Right lobe of liver (tissue), 6 donors: Measurements from ENCODE around the gene RHBDL2. TPM values are rescaled to one million over a fixed set of nuclear protein-coding genes. Genes with fewer than 3 reads are reported as not detected.
A peak's percentile ranks its signal among the peaks of the same experiment; 100 is the strongest.

ENCODE experiments used
- ATAC-seq, 4 donors: fragments of 200-7000 bp; cut with Tn5 transposase; one replicate each; pipeline ENCODE4 v1.9.1; 2020; ENCODE audit warnings: mild to moderate bottlenecking in 4 of 4, moderate library complexity in 4 of 4
- DNase-seq, 3 donors: peaks; one replicate each; pipeline ENCODE4 v3.0.0-alpha.2; 2020
- H3K27ac ChIP-seq, 3 donors: fragments of 200-600 bp; one replicate each; pipeline ENCODE4 v1.8.0; 2022
- H3K27me3 ChIP-seq, 2 donors: fragments of 200-600 bp; one replicate each; pipeline ENCODE4 v1.8.0; 2022
- H3K36me3 ChIP-seq, 4 donors: fragments of 200-600 bp; sonication (generic) in 1 of 4; one replicate each; pipeline versions ENCODE4 v1.5.1 to v1.8.0; 2017 to 2022; ENCODE audit warnings: control low read depth in 1 of 4
- H3K4me1 ChIP-seq, 4 donors: fragments of 200-600 bp; sonication (generic) in 1 of 4; one replicate each; pipeline versions ENCODE4 v1.5.1 to v1.8.0; 2017 to 2022; ENCODE audit warnings: control low read depth in 1 of 4
- H3K4me3 ChIP-seq, 3 donors: fragments of 200-600 bp; one replicate each; pipeline ENCODE4 v1.8.0; 2022
- H3K9me3 ChIP-seq, 4 donors: fragments of 200-600 bp; sonication (generic) in 1 of 4; one replicate each; pipeline versions ENCODE4 v1.5.1 to v1.8.0; 2017 to 2022; ENCODE audit warnings: control low read depth in 1 of 4
- POLR2A ChIP-seq: fragments of 450-650 bp; IDR thresholded peaks from one replicate; pipeline ENCODE4 v1.6.1; 2017; ENCODE audit warnings: antibody characterized with exemption, mild to moderate bottlenecking
- WGBS: methylation state at CpG from one replicate; pipeline ENCODE4 v1.1.6; 2018; ENCODE audit warnings: low coverage, low lambda C conversion rate; ENCODE audit not compliant: insufficient coverage; ENCODE audit errors: missing lambda C conversion rate; 5-methylcytosine and 5-hydroxymethylcytosine counted together
- intact Hi-C, 2 donors: fragments of 100-400 bp; cut with DNase I; formaldehyde crosslinking; loops; one replicate each; pipeline versions ENCODE4 v1.11.2 to v1.14.1; 2022
- total RNA-seq, 6 experiments: library from RNA; depleted of rRNA in 2 of 6; stranded (reverse); fragments of >200 nt in 2 of 6; fragmentation: NEBNext Ultra II Directional in 3 of 6; extraction: Animal tissue kit (Norgen Biotek cat#: 25700) in 3 of 6; gene quantifications; one replicate each; pipeline versions ENCODE4 v1.1.0 to v1.2.4, GENCODE V29; 2016 to 2023
- TF ChIP-seq, protein P1 (sequence below), 4 donors: fragments of 200-600 bp in 3 of 4; fragments of 450-650 bp in 1 of 4; IDR thresholded peaks; one replicate each; pipeline versions ENCODE4 v1.5.1 to v1.8.0; 2016 to 2022; ENCODE audit warnings: antibody characterized with exemption in 4 of 4, mild to moderate bottlenecking in 2 of 4
- donor health status: DM: no; HTN: yes; CAD: no.
- donor health status: DM: no; HTN: no; CAD: no.
- donor health status: DM: no; HTN: no; CAD: no.
- donor health status: DM: no; HTN: yes; CAD: no.
- donor health status: DM: no; HTN: yes; CAD: no.

RHBDL2 gene
- total RNA-seq, 6 experiments from 2014 or later, result 0.12 TPM; not detected in 5

GRCh38 chr1:38865112-38865715, 76.4 kb downstream of the RHBDL2 start:
- TF ChIP-seq POLR2A, result no peak
- TF ChIP-seq, protein P1, sequence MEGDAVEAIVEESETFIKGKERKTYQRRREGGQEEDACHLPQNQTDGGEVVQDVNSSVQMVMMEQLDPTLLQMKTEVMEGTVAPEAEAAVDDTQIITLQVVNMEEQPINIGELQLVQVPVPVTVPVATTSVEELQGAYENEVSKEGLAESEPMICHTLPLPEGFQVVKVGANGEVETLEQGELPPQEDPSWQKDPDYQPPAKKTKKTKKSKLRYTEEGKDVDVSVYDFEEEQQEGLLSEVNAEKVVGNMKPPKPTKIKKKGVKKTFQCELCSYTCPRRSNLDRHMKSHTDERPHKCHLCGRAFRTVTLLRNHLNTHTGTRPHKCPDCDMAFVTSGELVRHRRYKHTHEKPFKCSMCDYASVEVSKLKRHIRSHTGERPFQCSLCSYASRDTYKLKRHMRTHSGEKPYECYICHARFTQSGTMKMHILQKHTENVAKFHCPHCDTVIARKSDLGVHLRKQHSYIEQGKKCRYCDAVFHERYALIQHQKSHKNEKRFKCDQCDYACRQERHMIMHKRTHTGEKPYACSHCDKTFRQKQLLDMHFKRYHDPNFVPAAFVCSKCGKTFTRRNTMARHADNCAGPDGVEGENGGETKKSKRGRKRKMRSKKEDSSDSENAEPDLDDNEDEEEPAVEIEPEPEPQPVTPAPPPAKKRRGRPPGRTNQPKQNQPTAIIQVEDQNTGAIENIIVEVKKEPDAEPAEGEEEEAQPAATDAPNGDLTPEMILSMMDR (IDR thresholded peaks at IDR 0.05), result no peak
- no peak for DNase-seq
- H3K27ac ChIP-seq, result no peak overlapping the region
- no peak overlapping the region for H3K4me3 ChIP-seq
- ATAC-seq, result no peak
- H3K27me3 ChIP-seq, result no peaks in the 10 kb centered on the region
- H3K4me1 ChIP-seq, result peaks cover 0 to 10% (median 1%) of the 10 kb centered on the region in 4 donors
- 64% methylated on average over 4 of the region's 4 CpGs for WGBS
- H3K36me3 ChIP-seq, result no peaks in the 10 kb centered on the region
- intact Hi-C loops, result no loop called here
- H3K9me3 ChIP-seq, result no peaks in the 10 kb centered on the region

DNA sequence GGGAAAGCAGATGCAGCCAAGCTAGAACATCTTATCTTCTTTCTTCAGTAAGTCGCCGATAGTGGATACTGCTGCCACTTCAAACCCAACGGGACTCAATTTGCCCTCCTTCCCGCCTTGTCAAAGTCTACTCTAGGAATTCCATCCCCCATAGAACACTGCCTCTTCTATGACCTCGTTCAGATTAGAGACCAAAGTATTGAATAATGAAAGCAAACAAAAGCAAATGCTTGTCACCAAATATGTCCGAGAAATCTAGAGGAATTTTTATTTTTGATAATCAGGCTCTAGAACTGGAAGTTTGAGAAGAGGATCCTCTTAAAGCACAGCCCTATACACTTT, 81.2 kb downstream of the RHBDL2 start:
- DNase-seq (no peak), ATAC-seq (peak in 1 of 4 donors; percentile 1)
- Histone ChIP-seq H3K27ac (peak overlapping the region; percentile 51 to 61 (median 56)), H3K9me3 (no peaks in the 10 kb centered on the region), H3K36me3 (peaks cover 0 to 13% (median 1%) of the 10 kb centered on the region in 4 donors), H3K4me1 (peaks cover 0 to 25% (median 8%) of the 10 kb centered on the region in 4 donors), H3K27me3 (no peaks in the 10 kb centered on the region), H3K4me3 (peak overlapping the region; percentile 57 to 91 (median 73))
- intact Hi-C loops, result no loop called here
- TF ChIP-seq, protein P1 (IDR thresholded peaks at IDR 0.05), result no peak
- TF ChIP-seq POLR2A, result no peak
- WGBS, result 2% methylated on average over 6 of the region's 6 CpGs

DNA sequence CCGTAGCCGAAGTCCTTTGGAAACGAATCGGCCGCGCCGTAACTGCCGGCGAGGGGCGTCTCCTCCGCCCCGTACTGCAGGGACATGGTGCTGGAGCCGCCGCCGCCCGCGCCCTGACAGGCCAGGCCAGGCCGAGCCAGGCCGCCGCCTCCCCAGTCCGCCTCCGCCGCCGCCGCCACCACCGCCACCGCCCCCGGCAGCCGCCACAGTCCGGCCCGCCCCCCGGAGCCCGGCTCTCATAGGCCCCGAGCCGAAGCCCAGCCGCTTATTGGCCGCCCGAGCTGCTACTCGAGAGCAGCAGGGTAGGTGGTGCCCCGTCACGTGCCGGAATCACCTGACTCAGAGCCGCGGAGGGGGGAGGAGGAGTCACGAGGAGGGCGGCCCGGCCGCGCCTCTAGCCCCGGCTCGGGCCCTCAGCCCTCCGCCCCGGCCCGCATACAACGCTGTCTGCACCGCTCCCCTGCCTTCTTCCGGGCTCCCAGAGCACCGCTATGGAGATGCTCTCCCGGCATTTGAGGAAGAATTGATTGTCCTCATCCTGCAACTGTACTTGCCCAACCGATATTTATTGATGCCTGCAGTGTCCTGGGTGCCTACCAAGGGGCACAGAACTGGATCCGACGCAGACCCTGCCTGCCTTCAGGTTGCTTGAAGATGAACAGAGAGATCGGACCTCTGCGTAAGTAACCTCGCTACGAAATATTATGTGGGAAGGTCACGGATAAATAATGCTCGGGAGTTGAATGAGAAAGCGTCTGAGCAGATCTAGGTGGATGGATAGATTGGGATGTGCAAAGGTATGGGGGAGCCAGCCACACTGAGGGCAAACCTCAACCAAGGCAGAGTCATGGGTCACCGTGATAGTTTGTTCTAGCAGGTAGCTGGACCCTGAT, 81.8 kb downstream of the RHBDL2 start, which contains the start of gene RRAGC:
TSS of gene RRAGC (minus strand) at position 212 of the 893 bp plus-strand sequence. CDS start at position 86, 126 bp downstream.
- Histone ChIP-seq H3K27ac (peak within 1 kb of the TSS; percentile 73 to 83 (median 78)), H3K4me3 (peak within 1 kb of the TSS; percentile 78 to 91 (median 87)), H3K4me1 (peaks cover 0 to 25% (median 8%) of the 10 kb centered on the region in 4 donors), H3K36me3 (peaks cover 0 to 20% (median 4%) of the 10 kb centered on the region in 4 donors), H3K9me3 (no peaks in the 10 kb centered on the region), H3K27me3 (no peaks in the 10 kb centered on the region)
- ATAC-seq, result peak; percentile 94 to 99 (median 97)
- TF ChIP-seq, protein P1 (IDR thresholded peaks at IDR 0.05), result no peak
- peak; percentile 49 for TF ChIP-seq POLR2A
- 2% methylated on average over 19 of the region's 70 CpGs for WGBS
- DNase-seq, result peak; percentile 100
- intact Hi-C loops, result no loop called here

GRCh38 chr1:38858833-38859560, 82.6 kb downstream of the RHBDL2 start:
- Histone ChIP-seq H3K4me3 (peak overlapping the region; percentile 78 to 91 (median 87)), H3K36me3 (peaks cover 0 to 26% (median 7%) of the 10 kb centered on the region in 4 donors), H3K9me3 (no peaks in the 10 kb centered on the region), H3K27ac (peak overlapping the region; percentile 73 to 83 (median 78)), H3K4me1 (peaks cover 0 to 25% (median 8%) of the 10 kb centered on the region in 4 donors), H3K27me3 (no peaks in the 10 kb centered on the region)
- intact Hi-C loops, result no loop called here
- peak; percentile 77 to 86 (median 83) for DNase-seq
- TF ChIP-seq, protein P1 (IDR thresholded peaks at IDR 0.05), result no peak
- peak; percentile 53 to 65 (median 58) for ATAC-seq
- under 1% methylated on average over 18 of the region's 51 CpGs for WGBS
